ENCODE data around the gene DOHH.

The DOHH gene

GRCh38 chr19:3477506-3477905 lies 23.0 kb downstream of the DOHH start:
- no peak for TF ChIP-seq CTCF (conservative IDR thresholded peaks at IDR 0.05)
- no peak overlapping the region for H3K27ac ChIP-seq

DNA sequence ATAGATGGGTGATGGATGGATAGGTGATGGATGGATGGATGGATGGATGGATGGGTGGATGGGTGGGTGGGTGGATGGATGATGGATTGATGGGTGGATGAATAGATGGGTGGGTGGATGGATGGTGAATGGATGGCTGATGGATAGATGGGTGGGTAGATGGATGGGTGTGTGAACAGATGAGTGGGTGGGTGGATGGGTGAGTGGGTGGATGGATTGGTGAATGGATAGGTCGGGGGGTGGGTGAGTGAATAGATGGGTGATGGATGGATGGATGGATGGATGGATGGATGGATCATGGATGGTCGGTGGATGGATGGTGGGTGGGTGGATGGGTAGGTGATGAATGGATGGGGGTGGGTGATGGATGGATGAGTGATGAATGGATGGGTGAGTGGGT lies 23.6 kb downstream of the DOHH start:
- H3K27ac ChIP-seq: no peak overlapping the region
- no peak for TF ChIP-seq CTCF (conservative IDR thresholded peaks at IDR 0.05)

GRCh38 chr19:3475449-3475848 lies 25.0 kb downstream of the DOHH start:
- no peak for TF ChIP-seq CTCF (conservative IDR thresholded peaks at IDR 0.05)
- H3K27ac ChIP-seq: no peak overlapping the region

GRCh38 chr19:3474614-3475013 lies 25.9 kb downstream of the DOHH start:
- no peak overlapping the region for H3K27ac ChIP-seq
- TF ChIP-seq CTCF (conservative IDR thresholded peaks at IDR 0.05): no peak

- no peak for TF ChIP-seq CTCF (conservative IDR thresholded peaks at IDR 0.05)
- H3K27ac ChIP-seq: no peak overlapping the region
Measured at GRCh38 chr19:3474010-3474409, 26.5 kb downstream of the DOHH start.

- peak; percentile 73 for TF ChIP-seq CTCF (conservative IDR thresholded peaks at IDR 0.05)
- no peak overlapping the region for H3K27ac ChIP-seq
Measured at GRCh38 chr19:3471954-3472655, 28.4 kb downstream of the DOHH start.

DNA sequence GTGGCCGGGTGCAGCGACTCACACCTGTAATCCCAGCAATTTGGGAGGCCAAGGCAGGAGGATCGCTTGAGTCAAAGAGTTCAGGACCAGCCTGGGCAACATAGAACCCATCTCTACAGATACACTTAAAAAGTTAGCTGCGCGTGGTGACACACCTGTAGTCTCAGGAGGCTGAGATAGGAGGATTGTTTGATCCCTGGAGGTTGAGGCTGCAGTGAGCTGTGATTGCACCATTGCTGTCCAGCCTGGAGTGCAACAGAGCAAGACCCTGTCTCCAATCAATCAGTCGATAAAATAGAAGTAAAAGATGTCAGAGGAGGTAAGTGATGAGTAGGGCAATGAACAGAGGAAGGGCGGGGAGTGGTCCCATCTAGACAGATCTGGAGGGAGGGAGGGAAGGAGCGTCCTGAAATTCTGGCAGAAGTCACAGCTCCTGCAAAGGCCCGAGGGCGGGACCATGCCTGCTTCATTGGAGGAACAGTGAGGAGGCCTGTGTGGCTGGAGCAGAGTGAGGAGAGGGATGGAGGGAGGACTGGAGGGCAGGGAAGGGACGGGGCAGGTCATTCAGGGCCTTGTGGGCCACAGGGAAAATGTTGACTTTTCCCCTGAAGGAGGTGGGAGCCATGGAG lies 29.9 kb downstream of the DOHH start:
- H3K27ac ChIP-seq: no peak overlapping the region
- no peak for TF ChIP-seq CTCF (conservative IDR thresholded peaks at IDR 0.05)
